GM21619 (cell line): ENCODE data around the gene TAF1B.

ENCODE experiments used
- ATAC-seq: cut with Tn5 transposase; IDR thresholded peaks from one replicate; pipeline ENCODE4 v1.9.1; 2021; ENCODE audit not compliant: unreplicated experiment

Gene TAF1B

DNA sequence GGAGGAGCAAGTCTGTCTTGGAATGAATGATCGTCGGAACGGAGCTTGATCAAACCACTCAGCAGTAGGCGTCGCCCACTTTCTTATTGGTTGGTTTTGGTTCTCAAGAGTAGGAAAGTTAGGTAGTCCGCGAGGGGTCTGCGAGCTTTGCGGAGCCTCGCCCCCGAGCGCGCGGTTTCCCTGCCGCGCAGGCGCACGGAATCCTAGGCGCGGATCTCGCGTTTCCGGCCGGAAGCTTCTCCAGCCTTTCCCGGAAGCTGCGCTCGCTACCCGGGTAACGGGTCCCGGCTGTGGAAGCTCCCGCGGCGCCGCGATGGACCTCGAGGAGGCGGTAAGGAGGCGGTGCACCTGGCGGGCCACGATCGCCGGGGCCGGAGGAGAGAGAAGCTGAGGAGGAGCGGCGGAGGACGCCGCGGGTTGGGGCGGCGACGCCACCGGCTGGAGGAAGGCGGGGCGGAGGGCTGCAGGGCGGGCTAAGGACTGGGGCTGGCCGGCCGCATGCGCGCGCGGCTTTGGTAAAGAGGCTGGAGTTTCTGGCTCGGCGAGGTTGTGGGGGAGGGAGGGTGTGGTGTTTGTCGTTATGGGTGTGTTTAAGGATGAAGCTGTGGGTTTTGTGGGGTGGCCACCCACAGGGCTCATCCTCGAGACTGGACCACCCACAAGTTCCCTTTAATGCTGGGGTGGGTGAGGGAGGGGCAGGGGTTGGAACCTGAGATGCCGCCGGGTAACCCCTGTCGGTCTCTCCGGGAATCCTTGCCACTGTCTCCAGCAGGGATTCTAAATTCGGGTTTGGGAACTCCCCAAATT, at the start of gene TAF1B:
Gene TAF1B (plus strand): TSS at position 246 of the 807 bp plus-strand sequence. CDS start 68 bp downstream, at position 314.
- peak; percentile 73 for ATAC-seq

DNA sequence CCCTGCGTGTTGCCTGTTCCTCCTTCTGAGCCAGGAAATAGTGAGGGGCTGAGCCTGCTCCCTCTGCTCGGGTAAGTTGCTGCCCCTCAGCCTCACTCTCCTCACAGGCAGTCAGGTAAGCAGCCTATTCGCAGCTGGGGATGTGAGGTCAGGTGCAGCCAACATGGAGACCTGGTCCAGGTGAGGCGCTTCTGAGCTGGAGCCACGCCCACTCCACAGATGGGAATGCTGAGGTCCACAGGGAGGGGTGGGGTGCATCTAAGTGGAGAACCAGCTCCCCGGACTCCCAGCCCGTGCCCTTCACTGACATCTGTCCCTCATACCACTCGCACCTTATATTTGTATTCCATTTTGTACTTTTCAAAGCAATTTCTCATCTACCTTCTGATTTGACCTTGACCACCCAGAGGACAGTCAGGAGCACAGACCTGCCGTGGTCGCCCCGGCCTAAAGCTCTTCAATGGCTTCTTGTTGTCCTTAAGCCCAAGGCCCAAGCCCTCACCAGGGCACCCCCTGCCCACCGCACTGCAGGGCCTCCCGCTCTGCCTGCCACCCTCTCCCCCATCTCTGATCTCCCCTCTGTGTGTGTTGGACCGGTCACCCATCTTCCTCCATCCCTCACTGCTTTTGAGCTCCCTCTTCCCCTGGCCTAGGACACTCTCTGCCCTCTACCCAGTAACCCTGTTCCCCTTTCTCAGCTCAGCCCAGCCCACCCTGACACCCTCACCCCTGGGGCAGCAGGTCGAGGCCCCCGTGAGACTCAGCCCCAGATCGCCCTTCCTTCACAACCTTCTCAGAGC, 49.2 kb upstream of the TAF1B start:
- ATAC-seq: no peak

DNA sequence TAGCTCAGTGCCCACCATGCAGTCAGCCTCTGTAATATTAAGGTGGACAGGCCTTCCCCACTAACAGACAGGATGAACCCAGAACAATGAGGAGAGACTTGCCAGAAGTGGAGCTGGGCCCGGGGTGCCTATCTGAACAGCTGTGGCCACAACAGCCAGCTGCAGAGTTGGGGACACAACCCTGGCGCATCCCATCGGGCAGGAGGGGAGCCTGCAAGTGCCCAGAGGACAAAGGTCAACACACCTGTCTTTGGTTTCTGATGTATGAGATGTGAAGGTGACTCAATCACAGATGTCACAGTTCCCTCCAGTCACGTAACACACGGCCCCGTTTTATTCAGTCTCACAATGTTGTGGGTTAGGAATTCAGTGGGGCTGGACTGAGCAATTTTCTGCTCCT, 48.2 kb upstream of the TAF1B start:
- no peak for ATAC-seq

DNA sequence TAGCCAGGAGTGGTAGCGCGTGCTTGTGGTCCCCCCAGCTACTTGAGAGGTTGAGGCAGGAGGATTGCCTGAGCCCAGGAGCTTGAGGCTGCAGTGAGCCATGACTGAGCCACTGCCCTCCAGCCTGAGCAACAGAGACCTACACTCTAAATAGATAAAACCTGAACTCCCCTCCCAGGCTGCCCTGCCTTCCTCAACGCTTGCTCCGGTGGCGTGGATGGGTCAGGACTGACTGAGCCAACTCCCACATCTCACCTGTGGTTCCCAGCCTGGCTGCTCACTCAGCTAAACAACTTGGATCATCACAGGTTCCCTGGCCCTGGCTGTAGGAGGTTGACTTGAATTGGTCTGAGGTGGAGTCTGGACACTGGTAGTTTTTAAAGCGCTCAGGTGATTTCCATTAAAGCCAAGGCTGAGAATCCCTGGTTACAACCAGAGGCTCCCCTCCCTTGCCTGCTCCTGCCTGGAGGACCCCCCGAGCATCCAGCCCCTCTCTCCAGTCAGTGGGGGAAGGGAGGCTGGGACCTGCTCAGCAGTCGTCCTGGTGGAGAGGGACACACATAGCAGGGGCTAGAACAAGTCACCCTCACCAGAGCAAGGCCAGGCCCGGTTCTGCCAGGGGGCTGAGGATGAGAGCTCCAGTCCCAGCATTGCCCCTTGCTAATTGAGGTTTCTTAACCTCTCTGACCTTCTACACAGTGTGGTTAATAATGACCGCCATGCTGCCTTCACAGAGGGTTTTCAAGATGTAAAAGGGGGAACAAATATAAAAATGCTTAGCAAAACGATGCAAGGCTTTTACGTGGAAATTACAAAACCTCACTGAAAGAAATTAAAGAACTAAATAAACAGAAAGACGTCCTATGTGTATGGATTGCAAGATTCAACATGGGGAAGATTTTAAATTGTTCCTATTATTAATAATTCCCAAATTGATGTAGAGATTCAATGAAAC, 46.9 kb upstream of the TAF1B start:
- no peak for ATAC-seq

DNA sequence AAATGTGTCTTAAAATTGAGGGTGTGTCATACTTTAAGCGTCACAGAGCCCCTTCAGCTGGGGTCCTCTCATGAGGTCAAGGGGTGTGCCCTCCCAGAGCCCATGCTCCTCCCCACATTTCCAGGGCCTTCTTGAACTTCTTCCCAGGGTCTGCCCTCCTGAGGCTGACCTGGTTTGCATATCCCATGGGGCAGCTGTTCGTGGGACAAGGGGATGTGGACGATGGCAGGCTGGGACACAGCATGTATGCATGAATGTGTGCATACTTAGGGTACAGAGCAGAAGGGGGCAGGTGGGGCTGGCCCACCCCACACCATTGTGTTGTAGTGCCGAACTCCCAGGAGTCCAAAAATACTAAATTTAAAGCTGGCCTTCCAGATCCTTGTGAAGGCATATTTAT, 46.2 kb upstream of the TAF1B start:
- no peak for ATAC-seq

DNA sequence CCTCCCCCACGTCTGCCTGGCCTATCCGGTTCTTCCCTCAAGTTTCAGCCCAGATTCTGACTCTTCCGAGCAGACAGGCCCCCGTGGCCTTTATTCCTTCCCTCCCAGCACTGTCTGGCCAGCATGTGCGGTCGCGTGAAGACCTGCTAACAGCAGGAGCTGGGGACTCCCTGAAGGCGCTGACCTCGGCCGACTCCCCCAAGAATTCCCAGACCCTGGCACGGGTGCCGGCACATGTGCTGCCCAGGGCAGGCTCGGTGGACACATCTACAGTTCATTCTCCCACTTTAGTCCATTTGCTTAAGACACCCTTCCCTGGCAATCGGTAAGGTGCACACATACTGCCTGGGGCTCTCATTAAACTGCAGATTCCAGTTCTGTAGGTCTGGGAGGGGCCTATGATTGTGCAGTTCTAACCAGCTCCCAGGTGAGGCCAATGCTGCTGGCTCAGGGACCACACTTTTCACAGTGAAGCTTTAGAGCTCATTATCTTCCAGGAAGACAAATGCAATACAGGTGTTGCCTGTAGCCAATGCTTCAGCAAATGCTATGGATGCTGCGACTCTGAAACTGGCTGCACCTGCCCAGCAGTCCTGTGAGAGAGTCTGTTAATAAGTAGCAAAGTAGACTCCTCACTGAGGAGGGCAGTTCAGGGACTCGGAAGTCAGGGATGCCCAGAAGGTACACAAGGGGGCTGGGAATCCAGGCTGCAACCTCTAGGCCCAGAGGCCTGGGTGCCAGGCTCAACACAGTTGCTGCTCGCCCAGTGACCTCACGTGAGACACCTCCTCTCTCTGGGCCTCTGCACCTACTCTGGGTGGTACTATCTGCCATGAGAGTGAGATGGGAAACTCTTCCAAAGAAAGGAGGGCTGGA, 45.4 kb upstream of the TAF1B start:
- ATAC-seq: no peak

DNA sequence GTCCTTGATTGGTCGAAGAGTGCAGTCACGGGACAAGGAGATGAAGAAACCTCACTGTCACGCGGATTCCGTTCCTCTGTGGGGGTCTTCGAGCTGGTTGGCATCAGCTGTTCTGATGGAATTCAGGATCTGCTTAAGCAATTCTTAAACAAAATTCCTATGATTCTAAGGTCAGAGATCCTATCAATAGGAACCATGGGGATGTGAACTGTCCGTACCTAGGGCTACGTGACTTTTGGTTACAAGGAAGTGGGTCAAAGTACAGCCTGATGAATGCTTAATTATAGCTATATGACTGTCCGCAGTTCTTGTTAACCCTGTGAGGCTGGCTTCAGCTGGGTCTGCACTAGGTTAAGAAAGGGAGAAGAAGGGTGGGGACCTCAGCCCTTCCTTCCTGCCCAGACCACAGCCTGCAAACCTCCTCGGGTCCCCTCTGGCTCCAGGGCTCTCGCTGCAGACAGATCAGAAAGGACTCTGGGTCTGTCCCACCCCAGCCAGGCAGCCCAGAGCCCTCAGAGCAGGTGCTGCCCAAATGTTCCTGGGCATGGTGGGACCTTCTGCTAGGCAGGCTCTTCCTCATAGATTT, 44.2 kb upstream of the TAF1B start:
- no peak for ATAC-seq

DNA sequence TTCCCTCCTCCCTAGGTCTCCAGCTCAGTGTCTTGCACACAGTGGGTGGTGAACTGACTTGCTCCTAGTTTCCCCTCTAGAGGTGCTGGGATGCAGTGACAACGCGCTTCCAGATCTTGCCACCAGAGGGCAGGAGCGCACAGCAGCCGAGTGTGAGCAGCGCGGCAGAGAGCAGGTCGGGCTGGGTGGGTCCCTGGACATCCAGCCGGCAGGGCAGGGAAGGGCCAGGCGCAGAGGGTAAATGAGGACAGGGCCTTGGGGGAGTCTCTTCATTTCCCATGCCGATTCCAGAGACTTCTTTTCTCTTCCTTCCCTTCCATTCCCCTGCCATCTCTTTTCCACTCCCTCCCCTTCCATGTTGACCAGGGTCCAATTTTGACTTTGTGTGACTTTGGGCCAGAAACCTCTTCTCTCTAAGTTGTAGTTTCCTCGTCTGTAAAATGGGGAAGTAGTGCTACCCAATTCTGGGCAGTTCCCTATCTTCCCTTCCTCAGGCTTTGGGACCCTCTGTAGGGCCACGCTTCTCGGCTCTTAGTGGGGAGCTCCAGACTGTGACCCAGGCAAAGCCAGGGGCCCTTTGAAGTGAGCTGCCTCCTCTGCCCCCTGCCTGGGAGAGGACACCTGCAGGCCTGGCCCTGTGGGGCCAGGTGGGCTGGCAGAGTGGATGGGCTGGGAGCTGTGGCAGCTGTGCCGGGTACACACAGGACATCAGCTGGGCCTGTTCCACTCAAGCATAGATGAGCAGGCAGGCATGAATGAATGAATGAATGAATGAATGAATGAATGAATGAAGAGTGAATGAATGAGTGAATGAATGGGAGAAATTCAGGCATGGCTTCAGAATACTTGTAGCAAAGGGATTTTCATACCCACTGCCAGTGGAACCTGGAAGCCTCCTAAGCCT, 43.3 kb upstream of the TAF1B start:
- ATAC-seq: peak; percentile 79

DNA sequence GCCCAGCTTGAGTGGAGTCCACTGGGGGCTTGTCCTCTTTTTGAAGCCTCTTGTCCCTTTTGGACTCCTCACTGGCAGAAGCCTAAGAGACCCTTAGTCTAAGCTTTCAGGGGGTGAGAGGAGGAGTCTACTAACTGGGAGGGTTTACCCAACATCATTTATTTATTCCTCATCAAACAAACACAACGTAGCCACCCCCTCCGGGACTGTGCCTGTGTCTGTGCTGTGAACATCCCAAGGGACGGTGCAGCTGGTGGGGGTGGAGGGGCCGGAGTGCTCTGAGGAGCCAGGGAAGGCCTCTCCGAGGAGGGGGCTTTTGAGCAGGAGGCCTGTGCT, 42.7 kb upstream of the TAF1B start:
- no peak for ATAC-seq

DNA sequence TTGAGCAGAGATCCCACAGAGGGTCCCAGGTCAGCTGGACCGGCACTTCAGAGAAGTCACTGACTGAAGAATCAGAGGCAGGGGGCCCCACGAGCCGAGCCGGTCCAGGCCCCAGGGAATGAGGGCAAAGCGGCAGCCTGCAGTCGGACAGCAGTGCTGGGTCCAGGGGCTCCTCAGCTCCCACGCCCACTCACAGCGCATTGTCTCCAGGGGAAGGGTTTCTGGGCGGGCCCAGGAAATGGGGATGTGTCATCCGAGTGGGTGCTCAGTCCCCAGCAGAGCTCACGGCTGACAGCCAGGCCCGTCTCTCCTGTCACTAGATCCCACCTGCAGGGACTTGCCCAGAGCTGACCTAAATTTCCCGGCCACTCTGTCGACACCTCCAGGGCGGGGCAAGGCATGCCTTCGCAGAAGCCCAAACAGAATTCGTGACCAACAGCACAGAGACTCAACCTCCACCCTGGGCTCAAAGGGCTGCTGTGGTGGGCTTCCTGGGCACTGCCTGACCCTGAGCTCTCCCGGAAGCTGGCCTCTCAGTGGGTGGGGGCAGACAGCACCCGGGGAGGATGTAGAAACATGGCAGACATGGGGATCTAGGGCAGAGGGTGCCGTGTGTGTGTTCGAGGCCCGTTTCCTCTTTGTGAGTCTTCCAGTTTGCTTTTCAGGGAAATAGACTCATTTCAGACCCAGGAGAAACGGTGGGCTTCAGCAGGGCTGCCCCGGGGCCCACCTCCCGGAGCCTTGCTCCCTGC, 42.1 kb upstream of the TAF1B start:
- no peak for ATAC-seq

DNA sequence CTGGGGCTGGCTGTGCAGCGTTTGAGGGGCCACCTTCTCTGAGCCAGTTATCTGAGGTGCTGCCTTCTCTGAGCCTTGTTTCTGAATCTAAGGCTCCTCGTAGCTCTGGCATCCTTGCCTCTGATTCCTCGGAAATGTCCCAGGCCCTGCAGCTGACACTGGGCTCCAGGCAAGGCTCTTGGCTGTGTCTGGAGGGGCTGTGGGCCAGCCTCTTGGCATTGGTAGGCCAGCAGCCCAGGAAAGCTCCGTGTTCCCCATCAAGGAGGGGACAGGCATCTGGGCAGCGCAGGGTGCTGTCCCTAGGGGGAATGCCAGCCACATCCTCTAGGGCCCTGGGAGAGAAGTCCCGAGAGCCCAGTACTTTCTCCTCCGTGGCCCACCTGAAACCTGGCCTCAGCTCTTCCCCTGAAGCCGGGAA, 40.7 kb upstream of the TAF1B start:
- no peak for ATAC-seq

DNA sequence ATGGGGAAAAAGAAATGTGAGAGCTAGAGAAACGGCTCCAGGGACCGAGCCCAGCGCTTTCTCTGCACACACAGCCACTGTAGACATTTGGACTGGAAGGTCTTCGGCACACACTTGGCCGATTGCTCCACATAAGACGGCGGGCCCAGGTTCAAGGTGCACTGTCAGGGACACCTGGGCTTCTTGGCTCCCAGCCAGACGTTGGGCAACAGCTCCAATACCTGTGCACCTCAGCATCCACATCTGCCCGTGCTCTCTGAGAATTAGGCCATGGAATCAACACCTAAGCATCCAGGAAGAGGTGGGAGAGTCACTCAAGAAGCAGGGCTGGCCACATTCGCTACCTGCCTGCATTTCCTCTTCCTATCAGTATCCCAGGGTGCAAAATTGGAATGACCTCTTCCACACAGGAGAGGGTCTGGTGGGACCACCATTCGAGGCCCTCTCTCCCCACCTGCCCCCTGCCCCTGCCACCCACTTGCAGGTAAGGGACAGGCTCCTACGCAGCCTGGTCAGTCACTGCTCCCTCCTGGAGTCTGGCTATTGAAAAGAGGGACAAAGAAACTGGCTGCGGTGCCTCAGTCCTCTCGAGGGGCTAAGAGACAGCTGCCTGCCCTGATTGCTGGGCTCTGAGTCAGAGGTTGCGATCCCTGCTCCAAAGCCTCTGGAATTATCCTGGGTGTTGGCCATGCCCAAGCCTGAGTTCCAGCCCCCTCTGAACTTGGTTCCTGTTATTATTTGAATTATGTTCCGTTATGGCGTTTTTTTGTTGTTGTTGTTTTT, 40.1 kb upstream of the TAF1B start:
- ATAC-seq: no peak

DNA sequence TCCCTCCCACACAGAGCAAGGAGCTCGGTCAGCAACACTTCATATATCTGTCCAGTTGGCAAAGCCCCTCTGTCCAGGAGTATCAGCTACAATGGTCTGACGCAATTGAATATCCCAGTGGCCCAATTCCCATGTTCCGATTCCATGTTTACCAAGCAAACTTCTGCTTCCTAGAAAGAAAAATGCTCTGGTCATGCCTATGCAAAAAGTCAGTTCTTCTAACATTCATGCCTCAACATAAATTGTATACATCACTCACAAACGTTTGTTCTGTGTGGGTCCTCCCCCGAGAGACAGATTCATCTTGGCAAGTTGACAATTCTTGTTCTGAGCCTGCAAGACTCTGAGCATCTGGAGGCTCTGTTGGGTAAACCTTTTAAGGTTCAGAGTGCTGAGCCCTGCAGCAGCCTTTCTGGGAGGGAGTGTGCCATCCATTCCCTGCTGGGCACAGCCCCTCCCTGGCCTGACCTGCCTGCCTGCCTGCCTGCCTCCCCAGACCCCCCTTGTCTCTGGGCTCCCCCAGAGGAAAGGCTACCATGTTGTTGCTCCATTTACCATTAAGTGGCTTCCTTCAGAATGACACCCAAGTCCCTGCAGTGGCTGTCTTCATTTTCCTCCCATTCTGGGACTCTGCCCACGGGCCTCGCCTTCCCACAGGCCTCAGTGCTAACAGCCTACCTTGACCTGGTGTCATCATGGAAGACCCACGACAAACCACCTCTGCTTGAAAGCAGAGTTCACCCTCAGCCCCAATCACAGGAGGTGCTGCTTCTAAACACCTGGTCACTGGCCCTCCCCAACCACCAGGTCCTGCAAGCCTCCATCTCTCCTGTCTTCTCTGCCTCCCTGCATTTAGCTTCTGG, 37.6 kb upstream of the TAF1B start:
- ATAC-seq: no peak

DNA sequence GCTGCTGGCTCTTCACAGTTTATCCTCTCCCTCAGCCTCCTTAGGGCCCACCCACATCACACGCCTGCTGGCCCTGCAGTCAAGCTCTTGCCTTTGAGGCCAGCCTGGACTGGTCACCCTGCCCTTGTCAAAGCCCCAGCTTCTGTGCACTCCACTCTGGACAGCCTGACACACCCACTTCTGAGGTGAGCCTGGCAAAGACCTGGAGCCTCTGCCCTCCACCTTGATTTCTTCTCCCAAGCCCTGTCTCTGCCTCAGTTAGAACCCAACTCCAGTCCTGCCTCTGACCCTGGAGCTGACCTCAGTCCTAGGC, 37.0 kb upstream of the TAF1B start:
- ATAC-seq: no peak

DNA sequence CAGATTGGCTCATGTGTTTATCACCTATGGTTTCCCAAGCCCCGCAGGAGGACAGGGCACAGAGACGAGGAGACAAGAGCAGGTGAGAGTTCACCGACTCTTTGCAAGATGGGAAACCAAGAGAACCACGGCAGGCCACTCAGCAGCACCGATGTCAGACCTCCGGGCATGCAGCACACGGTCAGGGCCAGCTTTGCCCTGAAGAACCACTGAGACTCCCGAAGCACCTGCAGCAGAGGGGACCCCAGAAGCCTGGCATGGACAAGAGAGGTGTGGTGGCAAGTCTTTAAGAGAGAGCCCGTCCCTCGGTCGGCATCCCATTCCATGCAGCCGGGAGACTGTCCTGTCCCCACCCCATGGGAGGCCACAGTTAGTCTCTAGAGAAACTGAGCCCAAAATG, 36.6 kb upstream of the TAF1B start:
- ATAC-seq: no peak

DNA sequence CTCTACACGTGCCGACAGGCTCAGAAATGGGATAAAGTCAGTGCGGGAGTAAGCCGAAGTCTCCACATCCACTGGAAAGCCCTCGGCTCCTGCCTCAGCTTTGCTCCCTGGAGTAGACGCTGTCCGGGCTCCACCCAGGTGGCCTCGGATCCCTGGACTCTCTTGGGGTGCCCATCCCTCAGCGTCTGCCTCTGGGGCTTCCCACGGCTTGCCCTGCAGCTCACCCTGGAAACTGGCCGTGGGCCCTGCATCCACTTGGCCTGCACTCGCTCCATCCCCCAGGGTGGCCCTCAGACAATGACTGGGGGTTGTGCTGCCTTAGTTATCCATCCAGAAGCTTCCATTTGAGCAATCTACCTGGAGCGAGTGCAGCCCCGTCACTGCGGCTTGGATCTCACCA, 36.2 kb upstream of the TAF1B start:
- ATAC-seq: no peak
